HEK293 (cell line): Measurements from ENCODE around the gene KLHL29.

Source experiments
- CTCF ChIA-PET: fragments of 350-600 bp; formaldehyde crosslinking; extraction: SDS; loops from one replicate; lab custom pipeline; 2021; ENCODE audit warnings: antibody characterized with exemption; lab: Yijun Ruan, JAX
- POLR2A ChIA-PET: fragments of 300-600 bp; formaldehyde crosslinking; extraction: SDS; loops from one replicate; lab custom pipeline; 2020; ENCODE audit warnings: antibody characterized with exemption, inconsistent platforms; lab: Yijun Ruan, JAX
- H3K27ac ChIP-seq: fragments of 200-500 bp; sonication (Bioruptor generic); 2 replicates; pipeline ENCODE4 v1.5.1; 2014; ENCODE audit warnings: low read depth, low read length, control low read depth, inconsistent platforms; ENCODE audit errors: extremely low read depth
- H3K36me3 ChIP-seq, 2 experiments: fragments of 200-500 bp in 1 of 2; sonication (Bioruptor generic) in 1 of 2; 1 replicate in 1 of 2; 2 replicates in 1 of 2; pipeline ENCODE4 v1.5.1; 2014 to 2017; ENCODE audit warnings: inconsistent platforms in 2 of 2, low read length in 2 of 2; ENCODE audit not compliant: control insufficient read depth in 2 of 2, insufficient read depth in 1 of 2
- H3K4me1 ChIP-seq: fragments of 200-500 bp; sonication (Bioruptor generic); 2 replicates; pipeline ENCODE4 v1.5.1; 2014; ENCODE audit warnings: mild to moderate bottlenecking, low read length, inconsistent platforms; ENCODE audit not compliant: control insufficient read depth, insufficient read depth
- H3K4me3 ChIP-seq: 2 replicates; pipeline ENCODE4 v1.5.1; 2011; ENCODE audit warnings: low read depth, mild to moderate bottlenecking, control low read depth, low read length, moderate library complexity
- H3K9me3 ChIP-seq: fragments of 200-500 bp; sonication (Bioruptor generic); 2 replicates; pipeline ENCODE4 v1.5.1; 2014; ENCODE audit warnings: low read depth, low read length, inconsistent platforms; ENCODE audit not compliant: control insufficient read depth, insufficient read depth
- ELK4 ChIP-seq: IDR thresholded peaks from 2 replicates; pipeline ENCODE4 v1.6.1; 2011; ENCODE audit warnings: mild to moderate bottlenecking, low read depth, low read length, borderline replicate concordance
- GLI2 ChIP-seq: fragments of 450-650 bp; formaldehyde crosslinking; IDR thresholded peaks from 2 replicates; pipeline ENCODE4; 2017; ENCODE audit warnings: missing biosample characterization, missing genetic modification characterization, low read depth, borderline replicate concordance
- GLI4 ChIP-seq: fragments of 450-650 bp; formaldehyde crosslinking; IDR thresholded peaks from 2 replicates; pipeline ENCODE4 v1.5.1; 2016; ENCODE audit warnings: missing biosample characterization, missing genetic modification characterization
- IKZF3 ChIP-seq: fragments of 450-650 bp; IDR thresholded peaks from 2 replicates; pipeline ENCODE4 v1.5.0; 2018; ENCODE audit warnings: missing biosample characterization, mild to moderate bottlenecking, missing genetic modification characterization, moderate library complexity
- KLF8 ChIP-seq: fragments of 450-650 bp; formaldehyde crosslinking; IDR thresholded peaks from 2 replicates; pipeline ENCODE4 v1.5.1; 2016; ENCODE audit warnings: missing biosample characterization, missing genetic modification characterization
- KLF9 ChIP-seq: fragments of 450-650 bp; formaldehyde crosslinking; IDR thresholded peaks from 2 replicates; pipeline ENCODE4 v1.5.1; 2016; ENCODE audit warnings: missing biosample characterization, missing genetic modification characterization, low read depth
- RBAK ChIP-seq: fragments of 450-650 bp; formaldehyde crosslinking; IDR thresholded peaks from 2 replicates; pipeline ENCODE4 v1.5.1; 2016; ENCODE audit warnings: missing biosample characterization, missing genetic modification characterization
- SP3 ChIP-seq: fragments of 450-650 bp; formaldehyde crosslinking; IDR thresholded peaks from 2 replicates; pipeline ENCODE4 v1.5.1; 2016; ENCODE audit warnings: missing biosample characterization, missing genetic modification characterization
- ZNF10 ChIP-seq: fragments of 450-650 bp; formaldehyde crosslinking; IDR thresholded peaks from 2 replicates; pipeline ENCODE4 v1.5.1; 2017; ENCODE audit warnings: missing biosample characterization, missing genetic modification characterization
- ZNF114 ChIP-seq: fragments of 450-650 bp; formaldehyde crosslinking; IDR thresholded peaks from 2 replicates; pipeline ENCODE4 v1.5.0; 2017; ENCODE audit warnings: missing biosample characterization, missing genetic modification characterization
- ZNF146 ChIP-seq: fragments of 450-650 bp; formaldehyde crosslinking; IDR thresholded peaks from 2 replicates; pipeline ENCODE4 v1.5.1; 2016; ENCODE audit warnings: missing biosample characterization, missing genetic modification characterization
- ZNF23 ChIP-seq: fragments of 450-650 bp; formaldehyde crosslinking; IDR thresholded peaks from 2 replicates; pipeline ENCODE4 v1.5.1; 2016; ENCODE audit warnings: missing biosample characterization, missing genetic modification characterization, borderline replicate concordance
- ZNF274 ChIP-seq, 2 experiments: fragments of 200-500 bp in 1 of 2; fragments of 450-650 bp in 1 of 2; sonication (Bioruptor generic) in 1 of 2; formaldehyde crosslinking in 1 of 2; IDR thresholded peaks; 2 replicates each; pipeline versions ENCODE4 v1.5.1 to v1.6.1; 2014 to 2016; ENCODE audit warnings: borderline replicate concordance in 1 of 2, inconsistent platforms in 1 of 2, low read length in 1 of 2, missing biosample characterization in 1 of 2, missing genetic modification characterization in 1 of 2
- ZNF280C ChIP-seq: fragments of 450-650 bp; formaldehyde crosslinking; IDR thresholded peaks from 2 replicates; pipeline ENCODE4 v1.5.1; 2016; ENCODE audit warnings: missing biosample characterization, missing genetic modification characterization
- ZNF292 ChIP-seq: fragments of 450-650 bp; formaldehyde crosslinking; IDR thresholded peaks from 2 replicates; pipeline ENCODE4 v1.5.1; 2016; ENCODE audit warnings: low read depth, missing biosample characterization, missing genetic modification characterization, borderline replicate concordance
- ZNF302 ChIP-seq: fragments of 450-650 bp; formaldehyde crosslinking; IDR thresholded peaks from 2 replicates; pipeline ENCODE4 v1.5.1; 2016; ENCODE audit warnings: missing biosample characterization, missing genetic modification characterization, low read depth
- ZNF354C ChIP-seq: fragments of 450-650 bp; formaldehyde crosslinking; IDR thresholded peaks from 2 replicates; pipeline ENCODE4 v1.5.1; 2016; ENCODE audit warnings: missing biosample characterization, missing genetic modification characterization, low read depth, borderline replicate concordance
- ZNF37A ChIP-seq: fragments of 450-650 bp; IDR thresholded peaks from 2 replicates; pipeline ENCODE4 v1.5.1; 2018; ENCODE audit warnings: missing biosample characterization, missing genetic modification characterization
- ZNF391 ChIP-seq: fragments of 450-650 bp; formaldehyde crosslinking; IDR thresholded peaks from 2 replicates; pipeline ENCODE4 v1.5.1; 2016; ENCODE audit warnings: low read depth, missing biosample characterization, missing genetic modification characterization, borderline replicate concordance
- ZNF404 ChIP-seq: fragments of 450-650 bp; formaldehyde crosslinking; IDR thresholded peaks from 2 replicates; pipeline ENCODE4 v1.5.1; 2017; ENCODE audit warnings: missing biosample characterization, missing genetic modification characterization
- ZNF600 ChIP-seq: fragments of 450-650 bp; formaldehyde crosslinking; IDR thresholded peaks from 2 replicates; pipeline ENCODE4 v1.5.1; 2016; ENCODE audit warnings: missing biosample characterization, missing genetic modification characterization
- ZNF660 ChIP-seq: fragments of 450-650 bp; IDR thresholded peaks from 2 replicates; pipeline ENCODE4 v1.5.1; 2018; ENCODE audit warnings: missing biosample characterization, mild to moderate bottlenecking, missing genetic modification characterization
- ZNF664 ChIP-seq: fragments of 450-650 bp; formaldehyde crosslinking; IDR thresholded peaks from 2 replicates; pipeline ENCODE4 v1.5.1; 2016; ENCODE audit warnings: missing biosample characterization, missing genetic modification characterization
- ZNF677 ChIP-seq: fragments of 450-650 bp; IDR thresholded peaks from 2 replicates; pipeline ENCODE4 v1.5.0; 2018; ENCODE audit warnings: missing biosample characterization, mild to moderate bottlenecking, missing genetic modification characterization, moderate library complexity
- ZNF768 ChIP-seq: fragments of 450-650 bp; formaldehyde crosslinking; IDR thresholded peaks from 2 replicates; pipeline ENCODE4 v1.5.1; 2018; ENCODE audit warnings: missing biosample characterization, mild to moderate bottlenecking, missing genetic modification characterization
- ZSCAN18 ChIP-seq: fragments of 450-650 bp; formaldehyde crosslinking; IDR thresholded peaks from 2 replicates; pipeline ENCODE4 v1.5.1; 2016; ENCODE audit warnings: missing biosample characterization, missing genetic modification characterization
- TF ChIP-seq, protein P1 (sequence below): fragments of 450-650 bp; formaldehyde crosslinking; IDR thresholded peaks from 2 replicates; pipeline ENCODE4 v1.5.1; 2016; ENCODE audit warnings: missing biosample characterization, missing genetic modification characterization

Gene KLHL29

DNA sequence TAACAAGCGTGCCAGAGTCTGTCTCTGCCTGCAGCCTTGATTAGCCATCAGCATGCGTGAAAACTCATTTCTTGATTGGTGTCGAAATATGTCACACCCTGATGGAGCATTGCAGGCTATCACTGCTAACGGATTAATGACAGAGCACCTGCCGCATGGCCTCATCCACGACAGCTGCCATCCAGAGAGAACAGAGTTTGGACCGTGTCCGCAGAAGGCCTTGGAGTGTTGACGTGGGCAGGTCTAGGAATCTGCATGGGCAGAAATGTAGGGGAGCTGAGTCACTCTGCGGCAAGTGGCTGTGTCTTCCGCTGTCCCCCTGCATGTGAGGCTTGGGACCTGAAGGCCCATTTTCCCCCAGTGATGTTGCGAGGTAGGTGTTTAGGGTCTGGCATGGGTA is 43.0 kb downstream of the KLHL29 start:
- TF ChIP-seq ZNF114 (tag by site-specific recombination) (no peak), ZNF274 (IDR thresholded peaks at IDR 0.05; ENCODE audit: low read length) (no peak), ZNF274 (tag by site-specific recombination; IDR thresholded peaks at IDR 0.05; ENCODE audit: borderline replicate concordance) (no peak), ZNF664 (tag by site-specific recombination) (no peak), ZNF292 (tag by site-specific recombination) (no peak), ZNF600 (tag by site-specific recombination) (no peak), ZNF660 (tag by site-specific recombination) (no peak), ZNF768 (no peak), ZNF391 (tag by site-specific recombination) (no peak), ZNF404 (tag by site-specific recombination) (no peak), ZNF302 (no peak), ZNF354C (tag by site-specific recombination) (no peak), ZNF37A (tag by site-specific recombination) (no peak), ELK4 (no peak), ZNF23 (no peak), ZNF280C (tag by site-specific recombination) (no peak), ZSCAN18 (no peak)
- TF ChIP-seq, protein P1, sequence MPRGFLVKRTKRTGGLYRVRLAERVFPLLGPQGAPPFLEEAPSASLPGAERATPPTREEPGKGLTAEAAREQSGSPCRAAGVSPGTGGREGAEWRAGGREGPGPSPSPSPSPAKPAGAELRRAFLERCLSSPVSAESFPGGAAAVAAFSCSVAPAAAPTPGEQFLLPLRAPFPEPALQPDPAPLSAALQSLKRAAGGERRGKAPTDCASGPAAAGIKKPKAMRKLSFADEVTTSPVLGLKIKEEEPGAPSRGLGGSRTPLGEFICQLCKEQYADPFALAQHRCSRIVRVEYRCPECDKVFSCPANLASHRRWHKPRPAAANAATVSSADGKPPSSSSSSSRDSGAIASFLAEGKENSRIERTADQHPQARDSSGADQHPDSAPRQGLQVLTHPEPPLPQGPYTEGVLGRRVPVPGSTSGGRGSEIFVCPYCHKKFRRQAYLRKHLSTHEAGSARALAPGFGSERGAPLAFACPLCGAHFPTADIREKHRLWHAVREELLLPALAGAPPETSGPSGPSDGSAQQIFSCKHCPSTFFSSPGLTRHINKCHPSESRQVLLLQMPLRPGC (tag by site-specific recombination) = no peak
- ChIA-PET CTCF (interaction anchor here (1.4 kb wide), 1 partner anchor 13 kb away, joined by 3 read pairs; no protein-coding TSS in a partner anchor), POLR2A (no interaction called here)
- H3K36me3 ChIP-seq = no peaks in the 10 kb centered on the region
- no peaks in the 10 kb centered on the region for H3K4me1 ChIP-seq
- H3K9me3 ChIP-seq = no peaks in the 10 kb centered on the region
- H3K27ac ChIP-seq = no peak overlapping the region
- H3K4me3 ChIP-seq = no peak overlapping the region

- Histone ChIP-seq H3K4me1 (no peaks in the 10 kb centered on the region), H3K36me3 (no peaks in the 10 kb centered on the region), H3K27ac (no peak overlapping the region), H3K9me3 (no peaks in the 10 kb centered on the region), H3K4me3 (no peak overlapping the region)
- ChIA-PET POLR2A (no interaction called here), CTCF (interaction anchor here (1.4 kb wide), 1 partner anchor 14 kb away, joined by 3 read pairs; no protein-coding TSS in a partner anchor)
- TF ChIP-seq KLF8 (tag by site-specific recombination) = no peak
- no peak for TF ChIP-seq IKZF3 (tag by site-specific recombination)
- TF ChIP-seq ZNF677 = no peak
- no peak for TF ChIP-seq GLI4
- TF ChIP-seq RBAK (tag by site-specific recombination) = no peak
- TF ChIP-seq SP3 (tag by site-specific recombination) = no peak
- TF ChIP-seq ZNF10 (tag by site-specific recombination) = no peak
- TF ChIP-seq ZNF146 (tag by site-specific recombination) = no peak
- TF ChIP-seq KLF9 (tag by site-specific recombination) = no peak
- TF ChIP-seq ZNF280C (tag by site-specific recombination) = no peak
- no peak for TF ChIP-seq GLI2 (tag by site-specific recombination)
Measured at GRCh38 chr2:23429036-23429435, 44.1 kb downstream of the KLHL29 start.
